GM12878 (cell line): Measurements from ENCODE around the gene TCOF1. TPM values are rescaled to one million over a fixed set of nuclear protein-coding genes. Genes with fewer than 3 reads are reported as not detected.

Experiments
- BMI1 ChIP-seq: fragments of 450-650 bp; IDR thresholded peaks from 2 replicates; pipeline ENCODE4 v1.6.1; 2016; ENCODE audit warnings: mild to moderate bottlenecking, moderate library complexity, borderline replicate concordance
- CEBPZ ChIP-seq: fragments of 150-350 bp; IDR thresholded peaks from 2 replicates; pipeline ENCODE4 v1.6.1; 2016; ENCODE audit warnings: low read depth, low read length
- CTCF ChIP-seq, 3 experiments: IDR thresholded peaks in 2 of 3; conservative IDR thresholded peaks in 1 of 3; 2 replicates each; pipeline ENCODE4 v1.5.1; 2011; ENCODE audit warnings: low read depth in 3 of 3, low read length in 3 of 3, mild to moderate bottlenecking in 3 of 3, control low read depth in 2 of 3, moderate library complexity in 2 of 3, inconsistent platforms in 1 of 3, mixed read lengths in 1 of 3; ENCODE audit not compliant: control insufficient read depth in 2 of 3, insufficient read depth in 1 of 3; ENCODE audit errors: extremely low read depth in 1 of 3
- DPF2 ChIP-seq: fragments of 450-650 bp; IDR thresholded peaks from 2 replicates; pipeline ENCODE4 v1.6.1; 2017; ENCODE audit warnings: mild to moderate bottlenecking
- ESRRA ChIP-seq: IDR thresholded peaks from 2 replicates; pipeline ENCODE4 v1.6.1; 2012; ENCODE audit warnings: mild to moderate bottlenecking, low read length, improper control_type of control experiment
- HDAC2 ChIP-seq: fragments of 200-600 bp; sonication (generic); IDR thresholded peaks from 2 replicates; pipeline ENCODE4 v1.6.1; 2017
- HSF1 ChIP-seq: fragments of 150-350 bp; IDR thresholded peaks from 2 replicates; pipeline ENCODE4 v1.6.1; 2014; ENCODE audit warnings: mild to moderate bottlenecking, low read depth, low read length
- IRF4 ChIP-seq: IDR thresholded peaks from 2 replicates; pipeline ENCODE4 v1.6.1; 2011; ENCODE audit warnings: low read depth, low read length
- KAT2A ChIP-seq: conservative IDR thresholded peaks from 2 replicates; pipeline ENCODE4 v1.6.1; 2011; ENCODE audit warnings: low read depth, low read length; ENCODE audit not compliant: control insufficient read depth
- KDM1A ChIP-seq: fragments of 200-600 bp; sonication (generic); IDR thresholded peaks from 2 replicates; pipeline ENCODE4 v1.6.1; 2016; ENCODE audit warnings: borderline replicate concordance
- NFYA ChIP-seq: IDR thresholded peaks from 2 replicates; pipeline ENCODE4 v1.6.1; 2011; ENCODE audit warnings: low read depth, mild to moderate bottlenecking, low read length, improper control_type of control experiment, borderline replicate concordance
- NFYB ChIP-seq: IDR thresholded peaks from 2 replicates; pipeline ENCODE4 v1.6.1; 2011; ENCODE audit warnings: low read depth, mild to moderate bottlenecking, low read length, improper control_type of control experiment, moderate library complexity; ENCODE audit not compliant: insufficient read depth
- POLR2A ChIP-seq: IDR thresholded peaks from 2 replicates; pipeline ENCODE4 v1.6.1; 2011; ENCODE audit warnings: low read depth, mild to moderate bottlenecking, low read length
- REST ChIP-seq: IDR thresholded peaks from 2 replicates; pipeline ENCODE4 v1.6.1; 2012; ENCODE audit warnings: mild to moderate bottlenecking, low read depth, low read length
- SP1 ChIP-seq: IDR thresholded peaks from one replicate; pipeline ENCODE4 v1.6.1; 2011; ENCODE audit warnings: low read depth, low read length
- SREBF1 ChIP-seq: IDR thresholded peaks from 2 replicates; pipeline ENCODE4 v1.6.1; 2012; ENCODE audit warnings: mild to moderate bottlenecking, low read length
- STAT1 ChIP-seq: fragments of 450-650 bp; conservative IDR thresholded peaks from 2 replicates; pipeline ENCODE4 v1.6.1; 2014; ENCODE audit warnings: antibody characterized with exemption, mild to moderate bottlenecking
- SUPT20H ChIP-seq: IDR thresholded peaks from 2 replicates; pipeline ENCODE4 v1.6.1; 2011; ENCODE audit warnings: low read depth, mild to moderate bottlenecking, low read length, moderate library complexity, borderline replicate concordance; ENCODE audit not compliant: control insufficient read depth
- WRNIP1 ChIP-seq: IDR thresholded peaks from 2 replicates; pipeline ENCODE4 v1.6.1; 2011; ENCODE audit warnings: low read depth, low read length, improper control_type of control experiment, borderline replicate concordance
- ZNF384 ChIP-seq: IDR thresholded peaks from 2 replicates; pipeline ENCODE4 v1.6.1; 2012; ENCODE audit warnings: low read depth, mild to moderate bottlenecking, low read length, improper control_type of control experiment, borderline replicate concordance
- polyA plus RNA-seq, 11 experiments: library from polyadenylated mRNA; depleted of rRNA in 4 of 11; unstranded in 6 of 11; stranded (reverse) in 5 of 11; fragments of >200 nt; fragmentation: Nextera tagmentation in 4 of 11; fragmentation: Illumina TruSeq in 1 of 11; extraction: Ambion mirVana in 4 of 11; extraction: Trizol in 1 of 11; gene quantifications; 1 replicate in 1 of 11; 2 replicates in 10 of 11; pipeline versions ENCODE4 v1.2.1 to v1.2.3, GENCODE V29; 2011 to 2016; ENCODE audit warnings: inconsistent platforms in 2 of 11, missing spikeins in 2 of 11, low read depth in 1 of 11
- total RNA-seq, 4 experiments: library from RNA; depleted of rRNA in 3 of 4; stranded (reverse); fragments of >200 nt in 3 of 4; fragmentation: Illumina TruSeq in 1 of 4; extraction: Trizol in 1 of 4; gene quantifications; 2 replicates each; pipeline versions ENCODE4 v1.2.1 to v1.2.3, GENCODE V29; 2013 to 2021

Gene TCOF1
- total and polyA plus RNA-seq, 10 of the 15 experiments (the other 5 are each of a cell fraction or from before 2014, with no cell fraction given) = 8.7 to 83.9 (median 38.9) TPM

- TF ChIP-seq NFYB (no peak), HSF1 (no peak), KDM1A (no peak), WRNIP1 (no peak), CEBPZ (no peak), CTCF (IDR thresholded peaks at IDR 0.05 in 2 of 3, conservative IDR thresholded peaks at IDR 0.05 in 1 of 3; ENCODE audit: control insufficient read depth in 2 of 3, extremely low read depth in 1 of 3, insufficient read depth in 1 of 3, low read depth in 3 of 3, low read length in 3 of 3) (no peak), HDAC2 (no peak), REST (no peak), STAT1 (no peak), IRF4 (peak; percentile 40; the same call in 1 of the 2 replicates), SREBF1 (no peak), KAT2A (no peak), DPF2 (no peak), POLR2A (peak; percentile 80), ZNF384 (no peak), SP1 (no peak), ESRRA (no peak), BMI1 (0 out of 2 replicates have a peak, but pooled peaks have one; percentile 2), SUPT20H (no peak), NFYA (no peak)
Measured at GRCh38 chr5:150401376-150402228, 44.1 kb downstream of the TCOF1 start (continued).
